Thyroid gland (tissue), 4 donors: Measurements from ENCODE around the gene MTHFS.

Experiments
- POLR2A ChIP-seq, 2 donors: fragments of 450-650 bp; IDR thresholded peaks; one replicate each; pipeline ENCODE4 v1.6.1; 2017; ENCODE audit warnings: antibody characterized with exemption in 2 of 2, mild to moderate bottlenecking in 2 of 2, moderate library complexity in 1 of 2
- TF ChIP-seq, protein P1 (sequence below), 6 experiments: fragments of 200-600 bp in 3 of 6; fragments of 450-650 bp in 3 of 6; sonication (generic) in 3 of 6; IDR thresholded peaks; one replicate each; pipeline ENCODE4 v1.5.1; 2016 to 2019; ENCODE audit warnings: antibody characterized with exemption in 6 of 6, mild to moderate bottlenecking in 2 of 6, inconsistent platforms in 1 of 6, moderate library complexity in 1 of 6

DNA sequence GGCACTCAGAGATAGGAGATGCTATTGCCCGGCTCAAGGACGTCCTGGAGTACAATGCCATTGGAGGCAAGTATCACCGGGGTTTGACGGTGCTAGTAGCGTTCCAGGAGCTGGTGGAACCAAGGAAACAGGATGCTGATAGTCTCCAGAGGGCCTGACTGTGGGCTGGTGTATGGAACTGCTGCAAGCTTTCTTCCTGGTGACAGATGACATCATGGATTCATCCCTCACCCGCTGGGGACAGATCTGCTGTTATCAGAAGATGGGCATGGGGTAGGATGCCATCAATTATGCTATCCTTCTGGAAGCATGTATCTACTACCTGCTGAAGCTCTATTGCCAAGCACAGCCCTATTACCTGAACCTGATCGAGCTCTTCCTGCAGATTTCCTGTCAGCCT, 47.8 kb upstream of the MTHFS start:
- TF ChIP-seq, protein P1, sequence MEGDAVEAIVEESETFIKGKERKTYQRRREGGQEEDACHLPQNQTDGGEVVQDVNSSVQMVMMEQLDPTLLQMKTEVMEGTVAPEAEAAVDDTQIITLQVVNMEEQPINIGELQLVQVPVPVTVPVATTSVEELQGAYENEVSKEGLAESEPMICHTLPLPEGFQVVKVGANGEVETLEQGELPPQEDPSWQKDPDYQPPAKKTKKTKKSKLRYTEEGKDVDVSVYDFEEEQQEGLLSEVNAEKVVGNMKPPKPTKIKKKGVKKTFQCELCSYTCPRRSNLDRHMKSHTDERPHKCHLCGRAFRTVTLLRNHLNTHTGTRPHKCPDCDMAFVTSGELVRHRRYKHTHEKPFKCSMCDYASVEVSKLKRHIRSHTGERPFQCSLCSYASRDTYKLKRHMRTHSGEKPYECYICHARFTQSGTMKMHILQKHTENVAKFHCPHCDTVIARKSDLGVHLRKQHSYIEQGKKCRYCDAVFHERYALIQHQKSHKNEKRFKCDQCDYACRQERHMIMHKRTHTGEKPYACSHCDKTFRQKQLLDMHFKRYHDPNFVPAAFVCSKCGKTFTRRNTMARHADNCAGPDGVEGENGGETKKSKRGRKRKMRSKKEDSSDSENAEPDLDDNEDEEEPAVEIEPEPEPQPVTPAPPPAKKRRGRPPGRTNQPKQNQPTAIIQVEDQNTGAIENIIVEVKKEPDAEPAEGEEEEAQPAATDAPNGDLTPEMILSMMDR (IDR thresholded peaks at IDR 0.05) = no peak
- no peak for TF ChIP-seq POLR2A (IDR thresholded peaks at IDR 0.05)
